ENCODE results near the gene AQP6. TPM values are rescaled to one million over a fixed set of nuclear protein-coding genes. Genes with fewer than 3 reads are reported as not detected.

AQP6 gene
- total RNA-seq, 1 donor, result 0.09 TPM

DNA sequence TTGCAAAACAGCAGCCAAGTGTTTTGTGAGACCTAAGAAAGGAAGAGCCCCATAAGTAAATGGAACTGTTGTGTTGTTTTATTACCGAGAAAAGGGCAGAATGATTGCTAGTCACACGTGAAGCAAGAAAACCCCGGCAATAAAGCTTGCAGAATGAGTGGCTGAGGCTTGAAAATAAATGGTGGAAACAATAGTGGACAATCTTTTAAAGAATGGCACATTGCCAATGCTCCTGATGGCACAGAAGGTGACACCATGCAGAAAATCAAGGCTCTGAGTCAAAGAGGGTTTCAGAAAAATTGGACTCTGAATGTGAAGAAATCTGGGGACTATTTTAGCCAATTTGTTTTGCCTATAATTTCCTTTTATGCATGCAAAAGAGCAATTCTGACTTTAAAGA, 26.2 kb upstream of the AQP6 start:
- no peak for DNase-seq (ENCODE audit: low read depth)
- H3K4me3 ChIP-seq (ENCODE audit: low read depth, low read length), result no peak overlapping the region
- TF ChIP-seq, protein P1, sequence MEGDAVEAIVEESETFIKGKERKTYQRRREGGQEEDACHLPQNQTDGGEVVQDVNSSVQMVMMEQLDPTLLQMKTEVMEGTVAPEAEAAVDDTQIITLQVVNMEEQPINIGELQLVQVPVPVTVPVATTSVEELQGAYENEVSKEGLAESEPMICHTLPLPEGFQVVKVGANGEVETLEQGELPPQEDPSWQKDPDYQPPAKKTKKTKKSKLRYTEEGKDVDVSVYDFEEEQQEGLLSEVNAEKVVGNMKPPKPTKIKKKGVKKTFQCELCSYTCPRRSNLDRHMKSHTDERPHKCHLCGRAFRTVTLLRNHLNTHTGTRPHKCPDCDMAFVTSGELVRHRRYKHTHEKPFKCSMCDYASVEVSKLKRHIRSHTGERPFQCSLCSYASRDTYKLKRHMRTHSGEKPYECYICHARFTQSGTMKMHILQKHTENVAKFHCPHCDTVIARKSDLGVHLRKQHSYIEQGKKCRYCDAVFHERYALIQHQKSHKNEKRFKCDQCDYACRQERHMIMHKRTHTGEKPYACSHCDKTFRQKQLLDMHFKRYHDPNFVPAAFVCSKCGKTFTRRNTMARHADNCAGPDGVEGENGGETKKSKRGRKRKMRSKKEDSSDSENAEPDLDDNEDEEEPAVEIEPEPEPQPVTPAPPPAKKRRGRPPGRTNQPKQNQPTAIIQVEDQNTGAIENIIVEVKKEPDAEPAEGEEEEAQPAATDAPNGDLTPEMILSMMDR (IDR thresholded peaks at IDR 0.05; ENCODE audit: insufficient read depth, low read length), result no peak

DNA sequence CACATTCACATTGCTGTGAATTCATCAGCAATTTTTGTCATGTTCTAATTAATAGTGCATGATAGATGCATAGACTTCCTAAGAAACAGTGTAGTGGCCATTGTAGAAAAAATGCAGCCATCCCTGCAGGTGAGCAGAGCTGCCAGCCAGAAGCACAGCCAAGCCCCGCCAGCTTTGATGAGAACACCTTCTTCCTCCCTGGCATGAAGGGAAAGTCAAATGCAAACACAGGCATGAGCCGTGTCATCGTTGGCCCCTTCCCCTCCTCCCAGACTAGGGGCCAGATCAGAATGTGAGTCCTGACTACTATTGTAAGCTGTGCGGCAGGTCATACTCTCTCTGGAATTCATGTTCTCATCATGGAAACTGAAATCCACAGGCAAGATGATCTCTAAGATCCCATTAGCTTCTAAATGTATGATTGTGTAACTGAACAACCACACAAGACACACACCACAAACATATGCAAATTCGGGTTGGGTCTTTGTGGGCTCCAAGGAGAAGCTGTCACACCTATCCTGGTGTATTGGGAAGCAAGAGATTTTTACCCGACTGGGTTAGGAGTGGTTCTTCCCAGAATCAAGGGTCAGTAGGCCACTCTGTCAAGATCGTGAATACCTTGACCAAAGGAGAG, 25.0 kb upstream of the AQP6 start:
- DNase-seq (ENCODE audit: low read depth), result no peak
- H3K4me3 ChIP-seq (ENCODE audit: low read depth, low read length), result no peak overlapping the region
- TF ChIP-seq, protein P1 (IDR thresholded peaks at IDR 0.05; ENCODE audit: insufficient read depth, low read length), result no peak

DNA sequence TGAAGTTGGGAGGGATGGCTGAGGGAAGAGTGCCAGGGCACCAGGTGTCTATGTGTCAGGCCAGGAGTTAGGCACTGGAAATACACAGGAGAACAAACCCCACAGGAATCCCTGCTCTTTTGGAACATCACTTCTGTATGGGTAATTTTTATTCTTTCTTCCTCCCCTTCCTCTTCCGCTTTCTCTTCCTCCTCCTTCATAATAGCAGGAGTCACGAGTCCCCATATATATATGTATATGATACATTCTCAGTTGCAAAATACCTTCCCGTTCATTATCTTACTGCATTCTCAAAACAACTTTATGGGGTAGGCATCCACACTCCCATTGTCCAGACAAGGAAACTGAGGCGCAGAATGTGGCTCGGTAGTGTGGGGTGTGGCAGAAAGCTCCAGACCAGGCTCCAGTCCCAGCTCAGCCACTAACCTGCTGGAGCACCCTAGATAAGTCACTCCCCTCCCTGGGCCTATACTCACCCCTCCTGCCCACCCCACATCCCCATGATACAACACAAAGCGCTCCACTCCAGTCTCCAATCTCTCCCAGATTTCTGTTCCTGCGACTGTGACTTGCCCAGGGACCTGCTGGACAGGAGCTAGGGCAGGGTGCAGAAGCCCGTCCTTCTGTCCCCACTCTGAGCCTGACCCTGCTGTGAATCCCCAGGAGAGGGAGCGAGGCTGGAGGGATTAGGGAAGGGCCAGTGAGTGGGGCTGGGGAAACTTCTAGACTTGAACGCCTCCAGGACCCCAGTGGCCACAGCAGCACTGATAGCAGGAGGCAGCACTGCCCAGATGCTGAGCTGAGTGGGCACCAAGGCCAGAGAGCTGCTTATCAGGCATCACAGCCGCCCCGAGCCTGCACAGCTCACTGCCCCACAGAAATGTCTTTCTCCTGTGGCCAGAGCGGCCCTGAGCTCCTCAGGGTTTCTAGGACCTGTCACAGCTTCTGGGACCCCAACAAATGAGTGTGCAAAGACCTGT, 23.6 kb upstream of the AQP6 start:
- H3K4me3 ChIP-seq (ENCODE audit: low read depth, low read length), result no peak overlapping the region
- TF ChIP-seq, protein P1 (IDR thresholded peaks at IDR 0.05; ENCODE audit: insufficient read depth, low read length), result no peak
- no peak for DNase-seq (ENCODE audit: low read depth)

DNA sequence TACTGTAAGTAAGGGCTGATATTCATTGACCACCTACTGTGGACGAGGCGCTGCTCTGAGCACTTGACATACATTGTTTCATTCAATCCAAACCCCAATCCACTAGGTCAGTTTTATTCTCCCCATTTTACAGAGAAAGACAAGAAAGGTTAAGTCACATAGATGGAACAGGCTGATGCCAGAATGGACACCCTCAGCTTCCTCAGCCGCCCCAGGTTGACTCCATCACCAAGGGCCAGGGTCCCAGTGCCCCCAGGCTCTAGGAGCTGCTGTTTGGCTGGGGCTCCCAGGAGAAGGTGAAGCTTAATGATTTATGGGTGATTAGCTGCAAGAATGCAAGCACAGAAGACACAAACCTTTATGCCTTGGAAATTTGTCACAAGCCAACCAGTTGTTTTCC, 22.9 kb upstream of the AQP6 start:
- DNase-seq (ENCODE audit: low read depth), result no peak
- no peak overlapping the region for H3K4me3 ChIP-seq (ENCODE audit: low read depth, low read length)
- TF ChIP-seq, protein P1 (IDR thresholded peaks at IDR 0.05; ENCODE audit: insufficient read depth, low read length), result no peak

DNA sequence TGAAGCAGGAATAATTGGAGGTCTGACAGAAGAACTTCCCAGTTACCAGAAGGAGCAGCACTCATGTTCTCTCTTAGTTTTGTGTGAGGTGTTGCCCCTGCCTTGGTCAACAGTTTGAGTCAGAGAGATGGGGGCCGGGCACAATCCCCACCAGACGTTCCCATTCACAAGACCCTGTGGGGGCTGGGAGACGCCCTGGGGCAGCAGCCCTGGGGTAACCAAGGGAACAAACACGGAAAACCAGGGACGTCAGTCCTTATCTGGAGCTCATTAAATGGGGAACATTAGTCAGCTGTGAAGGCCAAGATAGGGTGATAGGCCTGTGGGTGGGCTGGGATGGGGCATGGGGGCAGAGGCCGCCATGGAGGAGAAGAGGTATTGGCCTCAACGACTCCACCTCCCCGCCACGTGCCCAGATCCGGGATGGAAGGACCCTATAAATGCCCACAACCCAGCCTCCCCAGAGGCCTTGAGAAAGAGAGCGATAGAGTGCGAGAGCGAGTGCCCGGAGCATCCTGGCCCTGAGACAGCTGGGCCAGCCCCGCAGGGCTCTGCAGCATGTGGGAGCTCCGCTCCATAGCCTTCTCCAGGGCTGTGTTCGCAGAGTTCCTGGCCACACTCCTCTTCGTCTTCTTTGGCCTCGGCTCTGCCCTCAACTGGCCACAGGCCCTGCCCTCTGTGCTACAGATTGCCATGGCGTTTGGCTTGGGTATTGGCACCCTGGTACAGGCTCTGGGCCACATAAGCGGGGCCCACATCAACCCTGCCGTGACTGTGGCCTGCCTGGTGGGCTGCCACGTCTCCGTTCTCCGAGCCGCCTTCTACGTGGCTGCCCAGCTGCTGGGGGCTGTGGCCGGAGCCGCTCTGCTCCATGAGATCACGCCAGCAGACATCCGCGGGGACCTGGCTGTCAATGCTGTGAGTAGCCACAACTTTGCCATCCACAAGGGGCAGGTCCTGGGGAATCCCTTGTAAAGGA, 22.2 kb upstream of the AQP6 start, which contains the start of gene AQP2:
TSS of gene AQP2 (plus strand) at position 465 of the 979 bp plus-strand sequence. CDS start at position 559, 94 bp downstream.
- TF ChIP-seq, protein P1 (IDR thresholded peaks at IDR 0.05; ENCODE audit: insufficient read depth, low read length), result no peak
- no peak for DNase-seq (ENCODE audit: low read depth)

More for the DNA sequence above, 22.2 kb upstream of the AQP6 start, which contains the start of gene AQP2:
- H3K4me3 ChIP-seq (ENCODE audit: low read depth, low read length), result no peak within 1 kb of the TSS
